SHP77 (cell line): ENCODE measurements around the gene CHAT.
"Not testable (repeated sequence)": the region's sequence is repeated elsewhere in the genome, so short reads cannot be mapped to it uniquely, and the experiment has no call there.

ENCODE experiments used
- DNase-seq, 2 experiments: peaks; one replicate each; lab custom pipeline; 2025; lab: John Stamatoyannopoulos, UW

Gene CHAT

DNA sequence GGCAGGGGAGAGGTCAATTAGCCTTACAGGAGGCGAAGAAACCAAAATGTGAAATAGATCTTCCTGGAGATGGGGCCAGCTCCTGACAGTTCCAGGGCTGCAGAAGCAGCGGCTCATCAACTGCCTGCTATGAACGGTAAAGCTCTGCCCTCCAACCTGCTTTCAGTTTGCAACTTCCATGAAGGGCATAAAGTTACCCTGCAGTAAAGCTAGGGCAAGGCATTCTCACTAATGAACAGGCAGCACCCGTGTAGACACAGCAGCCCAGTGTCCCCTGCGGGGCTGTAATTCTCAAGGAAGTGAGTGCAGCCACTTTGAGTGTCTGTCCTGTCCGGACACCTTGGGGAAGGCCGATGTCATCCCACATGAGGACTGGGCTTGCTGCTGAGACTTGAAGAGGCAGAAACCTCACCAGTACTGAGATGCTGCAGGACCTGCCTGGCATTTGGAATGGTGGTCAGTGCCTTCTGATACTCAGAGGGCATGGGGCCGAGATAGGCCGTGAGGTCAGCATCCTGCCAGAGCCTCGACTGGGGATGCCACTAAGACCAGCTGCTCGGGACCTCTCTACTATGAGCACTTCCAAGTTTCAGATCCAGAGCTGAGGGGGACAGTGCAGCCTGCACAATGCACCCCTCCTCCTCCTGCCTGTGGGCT is 39.6 kb downstream of the CHAT start:
- DNase-seq = no peak

DNA sequence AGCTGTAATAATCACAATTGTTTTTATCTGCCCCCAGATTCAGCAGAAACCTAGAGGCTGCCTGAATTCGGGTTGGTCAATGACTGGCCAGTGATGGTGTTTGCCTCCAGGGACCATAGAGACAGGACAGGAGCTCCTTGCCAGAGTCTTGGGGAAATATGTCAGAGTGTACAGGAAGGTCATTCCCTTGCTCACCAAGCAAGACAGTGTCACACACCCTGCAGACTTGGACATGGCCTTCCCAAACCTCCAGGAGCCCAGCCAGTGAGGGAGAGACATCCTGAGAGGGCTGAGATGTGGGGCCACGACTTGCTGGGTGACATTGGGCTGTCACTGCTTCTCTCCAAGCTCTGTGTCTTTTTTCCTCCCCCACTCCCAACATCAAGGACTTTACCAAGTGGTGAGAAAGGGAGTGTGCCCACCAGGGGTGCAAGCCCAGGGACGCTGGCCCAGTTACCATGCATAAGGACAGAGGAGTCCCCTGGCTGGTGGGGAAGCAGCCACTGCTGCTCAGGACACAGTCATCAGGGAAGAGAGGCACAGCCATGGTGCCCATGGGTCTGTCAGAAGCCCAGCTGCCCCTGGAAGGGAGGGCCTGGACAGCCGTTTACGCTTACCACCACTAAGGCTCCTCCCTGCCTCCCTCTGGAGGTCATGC is 40.3 kb downstream of the CHAT start:
- DNase-seq = no peak

DNA sequence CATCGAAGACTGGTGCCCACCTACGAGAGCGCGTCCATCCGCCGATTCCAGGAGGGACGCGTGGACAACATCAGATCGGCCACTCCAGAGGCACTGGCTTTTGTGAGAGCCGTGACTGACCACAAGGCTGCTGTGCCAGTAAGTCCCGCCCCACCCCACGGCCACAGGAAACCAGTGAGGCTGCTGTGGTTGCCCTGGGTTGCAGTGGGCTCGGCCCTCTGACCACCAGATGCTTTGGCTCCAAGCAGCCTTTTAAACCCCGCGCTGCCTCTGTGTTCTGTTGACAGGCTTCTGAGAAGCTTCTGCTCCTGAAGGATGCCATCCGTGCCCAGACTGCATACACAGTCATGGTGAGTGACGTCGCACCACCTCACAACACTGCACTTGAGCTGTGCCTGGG is 41.3 kb downstream of the CHAT start:
- no peak for DNase-seq

DNA sequence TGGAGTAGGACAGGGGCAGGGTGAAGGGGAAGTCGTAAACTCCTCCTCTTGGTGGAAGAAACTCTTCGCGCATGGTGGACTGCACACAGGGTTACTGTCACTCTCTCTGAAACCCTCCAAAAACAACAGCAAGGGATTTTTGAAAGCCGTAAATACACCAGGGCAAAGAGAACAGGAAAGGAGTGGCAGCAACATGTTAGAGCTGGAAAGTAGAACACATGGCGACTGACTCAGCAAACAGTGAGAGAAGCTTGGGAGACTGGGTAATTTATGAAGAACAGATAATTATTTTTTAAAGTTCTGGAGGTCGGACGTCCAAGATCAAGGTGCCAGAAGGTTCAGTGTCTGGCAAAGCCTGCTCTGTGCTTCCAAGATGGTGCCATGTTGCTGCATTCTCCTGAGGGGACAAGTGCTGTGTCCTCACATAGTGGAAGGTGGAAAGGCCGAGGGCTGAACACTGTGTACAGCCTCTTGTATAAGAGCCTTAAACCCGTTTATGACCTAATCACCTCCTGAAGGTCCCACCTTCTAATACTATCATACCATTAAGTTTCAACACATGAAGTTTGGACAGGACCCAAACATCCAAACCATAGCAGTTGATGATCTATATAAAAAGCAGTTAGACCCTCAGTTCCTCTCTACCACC is 43.1 kb downstream of the CHAT start:
- no peak for DNase-seq

DNA sequence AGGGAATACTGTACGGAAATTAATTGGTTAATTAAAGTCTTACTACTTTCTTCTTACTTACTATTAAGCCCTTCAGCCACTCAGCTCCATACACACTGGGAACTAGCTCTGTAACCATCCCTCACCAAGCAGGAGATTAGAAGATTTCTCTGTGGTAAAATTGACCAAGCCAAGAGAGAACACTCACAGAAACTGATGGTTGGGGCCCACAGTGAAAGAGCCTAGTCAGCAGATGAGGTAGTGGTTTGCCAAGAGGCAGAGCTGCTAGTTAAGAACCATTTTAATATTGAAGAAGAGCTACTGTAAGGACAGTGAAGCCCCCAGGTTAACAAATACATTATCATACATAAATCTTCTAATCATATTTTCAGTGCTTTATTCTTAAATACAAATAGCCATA is 43.8 kb downstream of the CHAT start:
- no peak for DNase-seq

- DNase-seq = no peak
These were observed 47.5 kb downstream of the CHAT start for GRCh38 chr10:49661140-49661856.

- no peak for DNase-seq
These were observed 48.5 kb downstream of the CHAT start for GRCh38 chr10:49662169-49662830.

DNA sequence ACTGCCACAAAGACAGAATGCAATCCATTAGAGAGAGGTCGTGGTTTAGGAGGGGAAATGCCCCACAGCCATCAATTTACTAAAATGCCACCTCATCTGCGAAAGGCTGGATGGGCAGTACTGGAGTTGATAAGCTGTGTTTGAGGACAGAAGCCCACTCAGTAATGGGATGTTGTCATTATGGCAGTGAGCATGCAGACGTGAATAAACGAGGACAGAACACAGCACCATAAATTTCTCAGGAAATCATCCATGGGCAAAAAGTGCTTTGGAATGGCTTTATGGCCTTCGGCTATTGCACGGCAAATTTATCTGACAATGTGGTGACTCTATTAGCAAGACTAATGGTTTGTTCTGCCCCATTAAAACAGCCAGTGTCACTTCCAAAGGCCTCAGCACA is 49.8 kb downstream of the CHAT start:
- DNase-seq = no peak

- no peak for DNase-seq
These were observed 50.4 kb downstream of the CHAT start for GRCh38 chr10:49664006-49664841.

DNA sequence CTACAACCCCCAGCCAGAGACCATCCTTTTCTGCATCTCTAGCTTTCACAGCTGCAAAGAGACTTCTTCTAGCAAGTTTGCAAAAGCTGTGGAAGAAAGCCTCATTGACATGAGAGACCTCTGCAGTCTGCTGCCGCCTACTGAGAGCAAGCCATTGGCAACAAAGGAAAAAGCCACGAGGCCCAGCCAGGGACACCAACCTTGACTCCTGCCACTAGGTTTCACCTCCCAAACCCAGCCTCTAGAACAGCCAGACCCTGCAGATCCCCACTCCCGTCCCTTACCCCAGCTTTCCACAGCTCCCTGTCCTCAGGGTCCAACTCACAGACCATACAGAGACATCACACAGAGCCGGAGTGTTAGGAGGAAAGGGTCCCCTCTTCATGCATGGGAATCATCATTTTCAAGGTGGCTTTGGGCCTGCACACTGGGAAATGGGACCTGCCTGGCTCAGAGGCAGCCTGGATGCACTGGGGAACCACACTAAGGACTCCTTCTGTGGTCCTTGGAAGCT is 51.1 kb downstream of the CHAT start:
- DNase-seq = no peak

DNA sequence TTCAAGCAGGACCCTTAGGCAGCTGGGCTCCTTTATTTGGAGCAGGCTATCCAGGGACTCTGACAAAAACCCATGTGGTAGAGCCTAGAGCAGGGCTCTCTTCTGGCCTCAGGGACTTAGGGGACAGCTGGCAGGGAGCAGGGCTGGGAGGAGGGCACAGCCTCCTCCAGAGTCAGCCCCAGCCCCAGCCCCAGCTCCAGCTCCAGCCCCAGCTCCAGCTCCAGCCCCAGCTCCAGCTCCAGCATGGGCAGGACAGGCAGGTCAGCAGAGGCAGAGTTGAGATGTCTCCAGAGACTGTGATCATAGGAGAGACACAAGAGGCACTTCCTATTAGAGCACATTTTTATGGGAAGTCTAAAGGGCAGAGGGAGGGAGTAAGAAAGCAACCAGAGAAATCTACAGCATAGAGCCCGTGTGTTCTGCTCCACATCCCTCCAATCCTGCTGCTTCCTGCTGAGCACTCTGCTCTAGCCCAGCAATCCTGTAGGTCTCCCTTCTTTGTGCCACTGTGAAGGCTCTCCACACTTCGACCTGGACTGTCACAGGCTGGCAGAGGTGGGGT is 52.3 kb downstream of the CHAT start:
- DNase-seq = no peak

GRCh38 chr10:49666685-49667084 is 52.8 kb downstream of the CHAT start:
- DNase-seq = no peak

DNA sequence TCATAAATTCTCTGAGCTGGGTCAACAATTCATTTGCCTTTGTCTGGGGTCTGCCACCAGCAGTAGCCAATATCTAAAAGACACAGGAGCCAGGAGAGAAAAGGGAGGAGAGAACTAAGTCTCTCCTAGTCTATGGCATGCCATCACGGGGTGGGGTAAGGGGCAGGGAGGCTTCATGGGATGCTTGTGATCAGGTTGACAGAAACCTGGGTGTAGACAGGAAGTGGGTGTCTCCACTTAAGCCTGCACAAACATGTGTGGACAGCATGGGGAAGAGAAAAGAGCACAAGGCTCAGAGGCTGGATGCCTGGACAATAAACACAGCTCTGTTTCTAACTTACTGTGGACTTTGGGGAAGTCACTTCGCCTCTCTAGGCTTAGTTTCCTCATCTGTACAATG is 54.2 kb downstream of the CHAT start:
- DNase-seq = no peak

- DNase-seq = no peak
These were observed 54.8 kb downstream of the CHAT start for GRCh38 chr10:49668684-49669083.

DNA sequence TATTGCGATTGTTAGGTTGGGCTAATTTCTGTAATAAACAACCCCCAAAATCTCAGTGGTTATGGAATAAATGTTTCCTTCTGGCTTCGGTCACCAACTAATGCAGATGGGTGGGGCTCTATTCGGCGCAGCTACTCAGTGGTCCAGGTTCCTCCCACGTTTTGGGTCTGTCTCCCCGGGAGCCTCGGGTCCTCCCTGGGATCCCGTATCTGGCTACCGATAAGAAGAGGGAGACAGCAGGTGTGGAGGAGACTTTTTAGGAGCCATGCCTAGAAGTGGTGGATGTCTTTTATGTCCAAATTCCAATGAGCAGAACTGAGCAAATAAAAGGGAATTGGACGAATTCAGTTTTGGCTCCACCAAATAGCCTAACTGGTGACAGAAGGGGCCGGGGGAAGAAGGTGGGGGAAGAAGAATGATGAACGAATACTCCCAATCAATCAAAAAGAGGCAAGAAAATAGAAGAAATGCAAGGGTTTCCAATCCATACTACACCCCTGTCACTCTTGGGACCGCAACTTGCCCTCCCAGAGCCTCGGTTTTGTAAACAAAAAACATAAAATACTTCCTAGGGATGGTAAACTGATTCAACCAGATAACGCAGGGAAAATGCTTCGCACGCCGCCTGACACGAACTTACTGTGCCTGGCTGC is 65.1 kb downstream of the CHAT start:
- DNase-seq = no peak

DNA sequence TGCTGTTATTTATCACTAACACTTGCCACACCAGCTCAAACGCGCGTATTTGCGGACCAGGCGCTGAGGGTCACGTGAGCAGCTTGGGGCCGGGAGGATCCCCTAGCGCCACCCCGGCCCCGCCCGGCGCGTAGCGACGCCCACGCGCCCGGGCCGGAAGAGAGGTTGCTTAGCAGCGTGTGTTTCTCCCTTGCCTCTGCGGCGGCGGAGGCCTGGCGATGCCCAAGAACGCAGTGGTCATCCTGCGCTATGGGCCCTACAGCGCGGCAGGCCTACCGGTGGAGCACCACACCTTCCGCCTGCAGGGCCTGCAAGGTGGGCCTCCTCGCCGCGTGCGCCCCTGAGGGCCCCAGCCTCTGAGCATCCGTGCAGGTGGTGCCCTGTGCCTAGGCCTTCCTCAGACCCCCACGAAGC is 65.7 kb downstream of the CHAT start, which contains the start of gene C10orf53:
Gene C10orf53, plus strand, starts transcription at position 172 of the 414 bp plus-strand sequence. Its CDS starts 47 bp downstream, at position 219.
- no peak for DNase-seq

DNA sequence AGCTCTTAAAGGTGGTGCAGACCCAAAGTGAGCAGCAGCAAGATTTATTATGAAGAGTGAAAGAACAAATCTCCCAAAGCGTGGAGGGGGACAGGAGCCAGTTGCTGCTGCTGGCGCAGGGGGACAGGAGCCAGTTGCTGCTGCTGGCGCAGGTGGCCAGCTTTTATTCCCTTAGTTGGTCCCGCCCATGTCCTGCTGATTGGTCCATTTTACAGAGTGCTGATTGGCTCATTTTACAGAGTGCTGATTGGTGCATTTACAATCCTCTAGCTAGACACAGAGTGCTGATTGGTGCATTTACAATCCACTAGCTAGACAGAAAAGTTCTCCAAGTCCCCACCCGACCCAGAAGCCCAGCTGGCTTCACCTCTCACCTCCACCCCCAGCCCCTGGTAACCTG is 68.6 kb downstream of the CHAT start:
- DNase-seq = not testable (repeated sequence)

- DNase-seq = no peak
These were observed 69.0 kb downstream of the CHAT start for GRCh38 chr10:49682879-49683278.

- DNase-seq = no peak
These were observed 72.8 kb downstream of the CHAT start for GRCh38 chr10:49686651-49687050.

DNA sequence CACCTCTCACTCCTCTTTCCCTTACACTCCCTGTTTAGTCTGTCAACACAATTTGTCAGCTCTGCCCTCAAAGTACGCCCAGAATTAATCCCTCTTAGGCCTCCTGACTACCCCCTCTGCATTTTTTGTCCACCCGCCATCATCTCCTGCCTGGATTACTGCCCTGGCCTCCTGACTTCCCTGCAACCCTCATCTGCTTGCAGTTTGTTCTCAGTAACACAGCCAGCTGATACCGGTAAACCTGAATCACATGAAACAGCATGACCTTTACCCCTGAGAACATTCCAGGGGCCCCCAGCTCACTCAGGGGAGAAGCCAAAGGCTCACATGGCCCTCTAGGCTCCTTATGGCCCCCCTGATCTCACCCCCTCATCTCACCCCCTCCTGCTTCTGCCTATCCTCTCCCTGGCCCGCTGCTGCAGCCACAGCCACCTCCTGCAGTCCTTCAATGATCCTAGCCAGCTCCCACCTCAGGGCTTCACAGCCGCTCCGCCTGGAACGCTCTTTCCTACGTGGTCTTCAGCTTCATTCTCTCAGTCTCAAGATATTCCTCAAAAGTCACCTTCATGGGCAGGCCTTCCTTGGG is 74.5 kb downstream of the CHAT start:
- DNase-seq = no peak
